Activated CD4-positive, alpha-beta T cell treated with anti-CD3 and anti-CD28 coated beads, Interleukin-2, amount 10 ng/mL, durations not matched to agents 24 days and 14 days (primary cell): ENCODE measurements around the gene CELF2. TPM values are rescaled to one million over a fixed set of nuclear protein-coding genes. Genes with fewer than 3 reads are reported as not detected.

Experiments used
- DNase-seq: peaks from one replicate; pipeline ENCODE4 v3.0.0; 2022
- H3K27ac Mint-ChIP-seq: one replicate; pipeline ENCODE4 v1.8.0; 2022; ENCODE audit warnings: mild to moderate bottlenecking, mixed read lengths
- H3K27me3 Mint-ChIP-seq: one replicate; pipeline ENCODE4 v1.8.0; 2022; ENCODE audit warnings: mixed read lengths
- H3K36me3 Mint-ChIP-seq: one replicate; pipeline ENCODE4 v1.8.0; 2022; ENCODE audit warnings: low read depth, mild to moderate bottlenecking, mixed read lengths
- H3K4me1 Mint-ChIP-seq: one replicate; pipeline ENCODE4 v1.8.0; 2021; ENCODE audit warnings: mixed read lengths
- H3K4me3 Mint-ChIP-seq: one replicate; pipeline ENCODE4 v1.8.0; 2022; ENCODE audit warnings: mild to moderate bottlenecking, moderate library complexity, mixed read lengths
- H3K9me3 Mint-ChIP-seq: one replicate; pipeline ENCODE4 v1.8.0; 2021; ENCODE audit warnings: mixed read lengths
- intact Hi-C: fragments of 100-400 bp; cut with micrococcal nuclease; formaldehyde crosslinking; loops from one replicate; pipeline ENCODE4 v1.15.1; 2023
- total RNA-seq: library from RNA; stranded (reverse); gene quantifications from 2 replicates; pipeline ENCODE4 v1.2.3, GENCODE V29; 2022

CELF2 gene
- total RNA-seq, 1 donor from 2014 or later: 95.5 TPM

DNA sequence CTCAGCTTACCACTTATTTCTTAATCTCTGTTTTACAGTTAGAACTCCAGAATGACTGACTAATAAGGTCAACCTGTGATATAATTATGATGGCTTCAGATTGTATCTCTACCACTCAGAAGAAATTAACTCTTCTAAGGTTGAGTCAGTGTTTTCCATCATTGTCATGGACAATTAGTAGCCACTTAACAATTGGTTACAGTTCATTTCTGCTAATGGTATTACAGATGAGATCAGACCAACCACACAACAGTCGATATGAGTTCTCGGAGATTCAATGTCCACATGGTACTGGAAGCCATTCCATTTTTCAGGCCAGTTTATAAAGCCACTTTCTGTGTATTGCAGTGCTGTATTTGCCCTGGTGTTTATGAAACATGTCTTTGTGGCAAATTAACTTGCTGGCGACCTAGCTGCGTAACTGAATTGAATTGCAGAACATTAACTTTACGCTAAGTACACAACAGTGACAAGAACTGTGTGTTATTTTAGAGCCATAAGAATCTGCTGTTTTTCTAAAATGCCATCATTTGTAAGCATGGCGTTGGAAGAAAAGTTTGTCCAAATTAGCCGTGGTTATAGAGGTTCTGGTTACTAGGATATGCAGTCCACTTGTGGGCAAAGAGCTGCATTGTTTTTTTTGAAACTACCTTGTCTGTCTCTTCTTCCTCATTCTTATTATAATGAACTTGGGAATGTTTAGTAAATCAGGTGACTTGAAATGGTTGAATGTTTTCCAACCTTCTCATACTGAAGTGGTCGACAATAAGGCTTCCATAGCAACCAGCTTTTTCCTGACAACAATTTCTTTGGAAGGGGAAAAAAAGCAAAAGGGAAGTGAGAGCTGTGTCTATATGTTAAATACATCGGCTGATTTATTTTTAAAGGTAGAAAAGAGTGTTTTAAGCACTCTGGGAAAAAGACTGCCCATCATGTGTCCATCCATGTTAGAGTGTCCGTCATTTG is 76.4 kb downstream of the CELF2 start:
- Mint-ChIP-seq H3K4me1 (no peaks in the 10 kb centered on the region), H3K27me3 (peaks cover 20% of the 10 kb centered on the region), H3K27ac (no peak overlapping the region), H3K36me3 (no peaks in the 10 kb centered on the region), H3K4me3 (no peak overlapping the region), H3K9me3 (no peaks in the 10 kb centered on the region)
- DNase-seq: no peak
- intact Hi-C loops: no loop called here

GRCh38 chr10:11095374-11095801 is 77.7 kb downstream of the CELF2 start:
- no peaks in the 10 kb centered on the region for H3K9me3 Mint-ChIP-seq
- H3K27ac Mint-ChIP-seq: no peak overlapping the region
- DNase-seq: no peak
- H3K27me3 Mint-ChIP-seq: peaks cover 20% of the 10 kb centered on the region
- no peak overlapping the region for H3K4me3 Mint-ChIP-seq
- no peaks in the 10 kb centered on the region for H3K36me3 Mint-ChIP-seq
- intact Hi-C loops: no loop called here
- no peaks in the 10 kb centered on the region for H3K4me1 Mint-ChIP-seq

GRCh38 chr10:11096422-11096821 is 78.8 kb downstream of the CELF2 start:
- Mint-ChIP-seq H3K4me1 (no peaks in the 10 kb centered on the region), H3K27me3 (peaks cover 28% of the 10 kb centered on the region), H3K27ac (no peak overlapping the region), H3K36me3 (no peaks in the 10 kb centered on the region), H3K9me3 (no peaks in the 10 kb centered on the region), H3K4me3 (no peak overlapping the region)
- intact Hi-C loops: no loop called here
- DNase-seq: no peak

DNA sequence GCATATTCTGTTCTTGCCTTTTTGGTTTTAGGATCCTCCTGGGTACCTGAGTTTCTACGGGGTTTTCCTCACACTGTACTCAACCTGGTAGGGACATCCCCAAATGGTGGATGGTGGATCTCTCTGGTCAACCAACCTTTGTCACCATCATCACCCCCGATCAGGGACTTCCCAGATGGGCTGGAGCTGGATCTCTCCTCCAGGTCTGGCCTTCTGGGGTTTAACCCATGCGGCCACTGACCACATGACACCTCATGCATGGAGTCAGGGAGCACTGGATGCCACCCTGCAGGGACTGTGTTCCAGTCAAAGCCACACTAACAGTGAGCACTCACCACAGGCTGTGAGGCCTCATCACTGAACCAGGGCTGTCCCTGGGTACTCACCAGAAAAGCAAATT is 80.0 kb downstream of the CELF2 start:
- Mint-ChIP-seq H3K27me3 (peaks cover 31% of the 10 kb centered on the region), H3K4me1 (no peaks in the 10 kb centered on the region), H3K9me3 (peaks cover 2% of the 10 kb centered on the region), H3K36me3 (no peaks in the 10 kb centered on the region), H3K27ac (no peak overlapping the region), H3K4me3 (no peak overlapping the region)
- intact Hi-C loops: no loop called here
- no peak for DNase-seq

DNA sequence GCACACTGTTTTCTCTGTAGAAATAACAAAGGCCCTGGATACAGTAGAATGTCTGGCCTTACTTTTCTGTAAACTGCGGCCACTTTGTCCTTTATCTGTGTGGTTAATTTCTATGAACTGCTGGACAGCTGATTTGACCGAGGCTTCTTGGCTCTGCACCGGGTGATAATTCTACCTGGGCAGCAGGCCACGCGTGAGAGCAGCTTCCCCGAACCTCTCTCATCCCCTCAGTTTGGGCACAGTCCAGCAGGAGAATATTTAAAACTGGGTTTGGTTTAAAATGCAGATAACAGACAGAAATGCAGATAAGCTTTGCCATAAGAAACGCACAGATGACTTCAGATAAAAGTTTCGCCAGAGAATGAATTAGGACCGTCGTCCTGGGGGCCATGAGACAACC is 81.0 kb downstream of the CELF2 start:
- intact Hi-C loops: no loop called here
- Mint-ChIP-seq H3K4me1 (no peaks in the 10 kb centered on the region), H3K27ac (no peak overlapping the region)

GRCh38 chr10:11104772-11105675 is 87.4 kb downstream of the CELF2 start:
- Mint-ChIP-seq H3K36me3 (no peaks in the 10 kb centered on the region), H3K9me3 (peaks cover 6% of the 10 kb centered on the region), H3K4me1 (peaks cover 16% of the 10 kb centered on the region), H3K4me3 (no peak overlapping the region), H3K27ac (no peak overlapping the region), H3K27me3 (peaks cover 21% of the 10 kb centered on the region)
- no peak for DNase-seq
- intact Hi-C loops: no loop called here

More for the DNA sequence above, 81.0 kb downstream of the CELF2 start:
- H3K4me3 Mint-ChIP-seq: no peak overlapping the region
- H3K36me3 Mint-ChIP-seq: no peaks in the 10 kb centered on the region
- peaks cover 6% of the 10 kb centered on the region for H3K9me3 Mint-ChIP-seq
- no peak for DNase-seq
- H3K27me3 Mint-ChIP-seq: peaks cover 35% of the 10 kb centered on the region

GRCh38 chr10:11105676-11106004 is 88.0 kb downstream of the CELF2 start:
- H3K27ac Mint-ChIP-seq: no peak overlapping the region

DNA sequence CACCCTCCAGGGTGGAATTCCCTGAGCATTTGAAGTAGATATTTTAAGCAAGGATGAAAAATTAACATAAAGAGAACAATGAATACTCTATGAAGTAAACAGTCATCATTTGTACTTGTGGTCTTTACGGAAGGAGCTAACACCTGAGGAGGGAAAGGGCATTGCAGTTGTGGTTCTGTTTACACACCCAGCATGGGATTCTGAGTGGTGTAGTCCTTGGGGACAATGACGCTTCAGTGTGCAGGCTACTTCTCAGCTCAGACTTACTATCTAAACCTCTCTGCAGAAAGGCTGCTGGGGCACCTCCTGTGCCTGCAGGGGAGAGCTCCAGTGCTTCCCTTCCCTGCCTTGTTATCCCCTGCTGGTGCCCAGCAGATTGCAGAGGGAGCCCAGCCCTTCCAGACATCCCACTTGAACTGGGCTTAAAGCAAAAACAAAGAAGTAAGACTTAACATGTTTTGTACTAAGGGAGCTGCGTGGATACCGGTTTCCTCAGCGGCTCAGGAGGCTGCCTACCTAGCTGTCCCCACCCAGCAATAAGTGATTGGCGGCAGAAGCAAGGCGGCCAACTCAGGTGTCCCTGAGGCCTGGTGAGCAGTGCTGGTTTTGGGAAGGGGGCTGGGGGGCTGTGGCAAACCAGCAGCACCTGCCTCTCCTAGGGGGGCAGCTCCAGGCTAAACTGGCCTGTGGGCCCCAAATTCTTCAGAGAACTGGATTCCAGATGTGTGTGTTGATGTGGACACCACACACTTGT is 89.1 kb downstream of the CELF2 start:
- Mint-ChIP-seq H3K27ac (no peak overlapping the region), H3K27me3 (peaks cover 15% of the 10 kb centered on the region), H3K4me3 (no peak overlapping the region), H3K9me3 (peaks cover 6% of the 10 kb centered on the region), H3K4me1 (peaks cover 16% of the 10 kb centered on the region), H3K36me3 (no peaks in the 10 kb centered on the region)
- no peak for DNase-seq
- intact Hi-C loops: no loop called here

More at GRCh38 chr10:11105676-11106004, 88.0 kb downstream of the CELF2 start:
- intact Hi-C loops: no loop called here
- DNase-seq: no peak
- Mint-ChIP-seq H3K4me1 (peaks cover 16% of the 10 kb centered on the region), H3K9me3 (peaks cover 6% of the 10 kb centered on the region), H3K36me3 (no peaks in the 10 kb centered on the region), H3K4me3 (no peak overlapping the region), H3K27me3 (peaks cover 21% of the 10 kb centered on the region)

GRCh38 chr10:11107948-11108347 is 90.3 kb downstream of the CELF2 start:
- H3K4me1 Mint-ChIP-seq: peaks cover 17% of the 10 kb centered on the region
- no peaks in the 10 kb centered on the region for H3K36me3 Mint-ChIP-seq
- peaks cover under 1% of the 10 kb centered on the region for H3K9me3 Mint-ChIP-seq
- no peak overlapping the region for H3K27ac Mint-ChIP-seq
- no peak for DNase-seq
- intact Hi-C loops: no loop called here
- H3K27me3 Mint-ChIP-seq: peaks cover 11% of the 10 kb centered on the region
- no peak overlapping the region for H3K4me3 Mint-ChIP-seq

DNA sequence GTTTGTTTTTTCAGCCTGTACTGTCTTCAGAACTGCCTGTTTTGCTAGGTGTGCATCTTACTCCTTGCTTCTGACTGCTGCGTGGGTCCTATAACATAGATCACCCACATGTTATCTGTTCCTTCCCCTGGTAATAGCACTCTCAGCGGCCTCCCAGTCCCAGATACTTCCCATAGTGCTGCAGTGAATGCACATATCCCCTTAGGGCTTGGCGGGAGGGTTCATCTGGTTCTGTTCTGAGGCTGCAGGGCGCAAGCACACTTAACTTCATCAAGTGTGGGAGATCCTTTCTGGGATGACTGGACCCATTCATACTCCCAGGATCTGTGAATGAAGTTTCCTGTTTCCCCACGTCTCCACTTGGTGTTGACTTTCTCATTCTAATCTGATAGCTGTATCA is 90.7 kb downstream of the CELF2 start:
- Mint-ChIP-seq H3K9me3 (no peaks in the 10 kb centered on the region), H3K27ac (no peak overlapping the region), H3K27me3 (peaks cover 8% of the 10 kb centered on the region), H3K4me3 (no peak overlapping the region), H3K4me1 (peaks cover 21% of the 10 kb centered on the region), H3K36me3 (no peaks in the 10 kb centered on the region)
- DNase-seq: no peak
- intact Hi-C loops: no loop called here

DNA sequence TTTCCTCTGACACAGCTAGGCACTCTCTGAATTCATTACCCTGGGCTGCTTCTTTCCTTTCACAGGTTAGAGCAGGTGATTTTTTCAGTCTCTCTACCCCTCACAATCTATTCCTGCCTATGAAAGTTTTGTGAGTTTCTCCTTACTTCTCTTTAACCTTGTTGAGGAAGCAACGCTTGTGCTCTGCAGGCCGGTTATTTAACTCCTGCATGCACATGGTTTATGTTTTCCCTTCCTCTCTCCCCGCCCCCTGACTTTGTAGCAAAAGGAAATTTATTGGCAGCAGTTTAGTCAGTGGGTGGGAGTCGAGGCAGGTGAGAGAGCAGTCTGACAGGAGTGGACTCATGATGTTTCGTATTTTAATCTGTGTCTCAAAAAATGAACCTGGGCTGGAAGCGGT is 91.9 kb downstream of the CELF2 start:
- Mint-ChIP-seq H3K27ac (no peak overlapping the region), H3K4me1 (peaks cover 24% of the 10 kb centered on the region), H3K9me3 (no peaks in the 10 kb centered on the region), H3K4me3 (no peak overlapping the region), H3K36me3 (no peaks in the 10 kb centered on the region), H3K27me3 (peaks cover 8% of the 10 kb centered on the region)
- intact Hi-C loops: no loop called here
- DNase-seq: no peak

DNA sequence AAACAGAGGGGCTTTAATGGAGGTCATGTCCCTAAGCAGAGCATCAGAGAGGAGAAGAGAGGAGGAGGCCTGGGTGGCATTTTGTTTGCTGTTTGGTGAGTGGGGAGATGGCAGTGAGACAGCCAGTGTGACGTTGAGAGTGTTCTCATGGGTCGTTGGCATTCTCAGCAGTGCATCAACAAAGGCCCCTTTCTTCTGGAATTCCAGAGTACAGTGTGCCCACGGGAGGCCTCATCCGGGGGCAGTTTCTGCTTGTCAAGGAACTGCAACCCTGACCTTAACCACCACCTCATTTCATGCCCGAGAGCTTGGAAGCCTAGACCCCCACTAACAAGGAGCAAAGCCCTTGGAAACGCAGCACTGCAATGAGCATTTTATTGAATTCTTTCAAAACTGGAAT is 92.9 kb downstream of the CELF2 start:
- Mint-ChIP-seq H3K4me3 (no peak overlapping the region), H3K27ac (no peak overlapping the region), H3K36me3 (no peaks in the 10 kb centered on the region), H3K4me1 (peaks cover 15% of the 10 kb centered on the region), H3K27me3 (peaks cover 8% of the 10 kb centered on the region), H3K9me3 (no peaks in the 10 kb centered on the region)
- DNase-seq: no peak
- intact Hi-C loops: loop anchor here (5.0 kb wide), 1 partner anchor 362 kb away; no protein-coding TSS in a partner anchor

DNA sequence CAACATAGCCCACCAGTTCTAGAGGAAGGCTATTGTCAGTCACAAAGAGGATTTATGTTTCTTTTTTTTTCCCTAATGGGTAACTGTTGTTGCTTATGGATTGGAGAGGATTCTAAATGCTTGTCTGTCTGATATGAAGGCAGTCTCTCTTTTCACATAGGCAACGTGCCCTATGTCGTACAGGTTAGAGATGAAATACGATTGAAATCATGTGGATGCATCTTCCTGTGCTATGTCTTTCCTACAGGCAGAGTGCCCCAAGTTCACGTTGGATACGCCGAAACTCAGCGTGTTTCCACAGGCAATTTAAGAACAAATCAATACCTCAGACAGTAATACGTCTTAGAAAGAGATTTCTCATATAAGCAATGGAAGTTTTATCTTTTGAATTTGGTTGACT is 93.8 kb downstream of the CELF2 start:
- Mint-ChIP-seq H3K36me3 (no peaks in the 10 kb centered on the region), H3K4me3 (no peak overlapping the region), H3K9me3 (no peaks in the 10 kb centered on the region), H3K27ac (no peak overlapping the region), H3K4me1 (peaks cover 8% of the 10 kb centered on the region), H3K27me3 (peaks cover 8% of the 10 kb centered on the region)
- intact Hi-C loops: loop anchor here (5.0 kb wide), 1 partner anchor 361 kb away; no protein-coding TSS in a partner anchor
- DNase-seq: no peak
